ENCODE data around the gene PP2D1. TPM values are rescaled to one million over a fixed set of nuclear protein-coding genes. Genes with fewer than 3 reads are reported as not detected.
A peak's percentile ranks its signal among the peaks of the same experiment; 100 is the strongest.
"Not testable (repeated sequence)": the region's sequence is repeated elsewhere in the genome, so short reads cannot be mapped to it uniquely, and the experiment has no call there.

PP2D1 gene
- total RNA-seq, 1 experiment from 2014 or later, result not detected

- Histone ChIP-seq H3K4me2 (ENCODE audit: low read length) (no peak overlapping the region), H3K79me2 (ENCODE audit: low read length) (peaks cover 97% of the 10 kb centered on the region), H2AFZ (ENCODE audit: low read length) (no peak overlapping the region), H3K9me3 (ENCODE audit: low read length) (no peaks in the 10 kb centered on the region), H3K27me3 (ENCODE audit: low read length) (no peaks in the 10 kb centered on the region), H3F3A (ENCODE audit: low read length, unreplicated experiment) (no peaks in the 10 kb centered on the region), H3K9me2 (replicated peaks; ENCODE audit: low read length) (no peaks in the 10 kb centered on the region), H3K27ac (ENCODE audit: low read length) (no peak overlapping the region), H4K20me1 (ENCODE audit: low read length) (peaks cover 32% of the 10 kb centered on the region), H3K9ac (ENCODE audit: low read length) (no peak overlapping the region), H3K36me3 (ENCODE audit: low read depth, low read length) (peaks cover 19% of the 10 kb centered on the region; the same call in 1 of the 2 replicates), H3K4me3 (ENCODE audit: low read length) (no peak overlapping the region), H3K4me1 (ENCODE audit: insufficient read depth, low read length) (no peaks in the 10 kb centered on the region)
- BruUV-seq (replicated peaks), result no TSS peak
- ChIA-PET CTCF (no interaction called here), POLR2A (ENCODE audit: unreplicated experiment) (no interaction called here)
- DNase-seq (no peak), ATAC-seq (no peak)
- TF ChIP-seq EZH2 (IDR thresholded peaks at IDR 0.05; ENCODE audit: low read length, unreplicated experiment), result no peak
- no peak for TF ChIP-seq EZH2phosphoT487 (IDR thresholded peaks at IDR 0.05; ENCODE audit: borderline replicate concordance, low read length)
- TF ChIP-seq, protein P1, sequence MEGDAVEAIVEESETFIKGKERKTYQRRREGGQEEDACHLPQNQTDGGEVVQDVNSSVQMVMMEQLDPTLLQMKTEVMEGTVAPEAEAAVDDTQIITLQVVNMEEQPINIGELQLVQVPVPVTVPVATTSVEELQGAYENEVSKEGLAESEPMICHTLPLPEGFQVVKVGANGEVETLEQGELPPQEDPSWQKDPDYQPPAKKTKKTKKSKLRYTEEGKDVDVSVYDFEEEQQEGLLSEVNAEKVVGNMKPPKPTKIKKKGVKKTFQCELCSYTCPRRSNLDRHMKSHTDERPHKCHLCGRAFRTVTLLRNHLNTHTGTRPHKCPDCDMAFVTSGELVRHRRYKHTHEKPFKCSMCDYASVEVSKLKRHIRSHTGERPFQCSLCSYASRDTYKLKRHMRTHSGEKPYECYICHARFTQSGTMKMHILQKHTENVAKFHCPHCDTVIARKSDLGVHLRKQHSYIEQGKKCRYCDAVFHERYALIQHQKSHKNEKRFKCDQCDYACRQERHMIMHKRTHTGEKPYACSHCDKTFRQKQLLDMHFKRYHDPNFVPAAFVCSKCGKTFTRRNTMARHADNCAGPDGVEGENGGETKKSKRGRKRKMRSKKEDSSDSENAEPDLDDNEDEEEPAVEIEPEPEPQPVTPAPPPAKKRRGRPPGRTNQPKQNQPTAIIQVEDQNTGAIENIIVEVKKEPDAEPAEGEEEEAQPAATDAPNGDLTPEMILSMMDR (conservative IDR thresholded peaks at IDR 0.05; ENCODE audit: low read depth, low read length), result no peak
- intact Hi-C loops (cut with micrococcal nuclease), result no loop called here
These were observed 52.6 kb downstream of the PP2D1 start for GRCh38 chr3:19959505-19959904.

DNA sequence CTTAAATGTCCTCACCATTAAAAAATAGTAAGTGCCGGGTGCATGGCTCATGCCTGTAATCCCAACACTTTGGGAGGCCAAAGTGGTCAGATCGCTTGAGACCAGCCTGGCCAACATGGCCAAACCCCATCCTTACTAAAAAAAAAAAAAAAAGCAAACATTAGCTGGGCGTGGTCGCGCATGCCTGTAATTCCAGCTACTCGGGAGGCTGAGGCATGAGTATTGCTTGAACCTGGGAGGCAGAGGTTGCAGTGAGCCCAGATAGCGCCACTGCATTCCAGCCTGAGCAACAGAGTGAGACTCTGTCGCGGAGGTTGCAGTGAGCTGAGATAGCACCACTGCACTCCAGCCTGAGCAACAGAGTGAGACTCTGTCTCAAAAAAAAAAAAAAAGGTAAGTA, 54.7 kb downstream of the PP2D1 start:
- intact Hi-C loops (cut with micrococcal nuclease); H3K4me3 ChIP-seq (ENCODE audit: low read length); H3K9me3 ChIP-seq (ENCODE audit: low read length); H3K4me1 ChIP-seq (ENCODE audit: insufficient read depth, low read length); H3K9me2 ChIP-seq (replicated peaks; ENCODE audit: low read length); H3K4me2 ChIP-seq (ENCODE audit: low read length); H3K27ac ChIP-seq (ENCODE audit: low read length); H3K9ac ChIP-seq (ENCODE audit: low read length); H2AFZ ChIP-seq (ENCODE audit: low read length); DNase-seq; H3F3A ChIP-seq (ENCODE audit: low read length, unreplicated experiment); CTCF ChIA-PET; BruUV-seq (replicated peaks); H3K27me3 ChIP-seq (ENCODE audit: low read length): not testable (repeated sequence)
- peaks cover 29% of the 10 kb centered on the region; the same call in 1 of the 2 replicates for H3K36me3 ChIP-seq (ENCODE audit: low read depth, low read length)
- H3K79me2 ChIP-seq (ENCODE audit: low read length), result peaks cover 97% of the 10 kb centered on the region
- H4K20me1 ChIP-seq (ENCODE audit: low read length), result peaks cover 26% of the 10 kb centered on the region; the same call in 1 of the 2 replicates
- POLR2A ChIA-PET (ENCODE audit: unreplicated experiment), result interaction anchor here (0.6 kb wide), 1 partner anchor 34 kb away, joined by 3 read pairs; no protein-coding TSS in a partner anchor
- peak; percentile 27; the same call in 1 of the 2 replicates for ATAC-seq

GRCh38 chr3:19954676-19955075, 57.4 kb downstream of the PP2D1 start:
- Histone ChIP-seq H3K27me3 (ENCODE audit: low read length) (no peaks in the 10 kb centered on the region), H3K9ac (ENCODE audit: low read length) (no peak overlapping the region), H3K4me1 (ENCODE audit: insufficient read depth, low read length) (peaks cover 7% of the 10 kb centered on the region), H3K4me3 (ENCODE audit: low read length) (no peak overlapping the region), H2AFZ (ENCODE audit: low read length) (no peak overlapping the region), H3F3A (ENCODE audit: low read length, unreplicated experiment) (no peaks in the 10 kb centered on the region), H4K20me1 (ENCODE audit: low read length) (peaks cover 31% of the 10 kb centered on the region), H3K27ac (ENCODE audit: low read length) (no peak overlapping the region), H3K9me3 (ENCODE audit: low read length) (no peaks in the 10 kb centered on the region), H3K4me2 (ENCODE audit: low read length) (no peak overlapping the region), H3K9me2 (replicated peaks; ENCODE audit: low read length) (no peaks in the 10 kb centered on the region), H3K79me2 (ENCODE audit: low read length) (peaks cover 97% of the 10 kb centered on the region), H3K36me3 (ENCODE audit: low read depth, low read length) (peaks cover 29% of the 10 kb centered on the region)
- ATAC-seq (no peak), DNase-seq (no peak)
- BruUV-seq (replicated peaks), result no TSS peak
- TF ChIP-seq EZH2 (IDR thresholded peaks at IDR 0.05; ENCODE audit: low read length, unreplicated experiment) (no peak), EZH2phosphoT487 (IDR thresholded peaks at IDR 0.05; ENCODE audit: borderline replicate concordance, low read length) (no peak)
- TF ChIP-seq, protein P1 (conservative IDR thresholded peaks at IDR 0.05; ENCODE audit: low read depth, low read length), result no peak
- CTCF ChIA-PET, result no interaction called here
- intact Hi-C loops (cut with micrococcal nuclease), result no loop called here
- POLR2A ChIA-PET (ENCODE audit: unreplicated experiment), result no interaction called here

Measured in PC-3 (cell line).